Measurements from ENCODE around the gene TBC1D19. TPM values are rescaled to one million over a fixed set of nuclear protein-coding genes. Genes with fewer than 3 reads are reported as not detected.

Gene TBC1D19
- total RNA-seq, 6 experiments from 2014 or later: 8.5 to 14.4 (median 12.1) TPM

- peaks cover 28% of the 10 kb centered on the region for H3K36me3 Mint-ChIP-seq (ENCODE audit: low read depth)
- no peaks in the 10 kb centered on the region; the same call in 1 of the 2 replicates for H3K27me3 Mint-ChIP-seq (ENCODE audit: insufficient read depth)
- no peak for TF ChIP-seq CTCF (IDR thresholded peaks at IDR 0.05)
- H3K27ac Mint-ChIP-seq: no peak overlapping the region
- H3K4me1 Mint-ChIP-seq (ENCODE audit: low read depth): peaks cover 18% of the 10 kb centered on the region
- H3K4me3 Mint-ChIP-seq: no peak overlapping the region
- no peak for DNase-seq
- H3K9me3 Mint-ChIP-seq: no peaks in the 10 kb centered on the region
Observed at GRCh38 chr4:26766141-26766540, 182.3 kb downstream of the TBC1D19 start.

GRCh38 chr4:26772096-26772873 is 188.4 kb downstream of the TBC1D19 start:
- H3K4me1 Mint-ChIP-seq (ENCODE audit: low read depth): no peaks in the 10 kb centered on the region
- no peaks in the 10 kb centered on the region; the same call in none of the 2 replicates for H3K27me3 Mint-ChIP-seq (ENCODE audit: insufficient read depth)
- DNase-seq: no peak
- H3K9me3 Mint-ChIP-seq: no peaks in the 10 kb centered on the region
- H3K4me3 Mint-ChIP-seq: no peak overlapping the region
- H3K36me3 Mint-ChIP-seq (ENCODE audit: low read depth): peaks cover 41% of the 10 kb centered on the region
- no peak overlapping the region for H3K27ac Mint-ChIP-seq
- no peak for TF ChIP-seq CTCF (IDR thresholded peaks at IDR 0.05)

- TF ChIP-seq CTCF (IDR thresholded peaks at IDR 0.05): no peak
- Mint-ChIP-seq H3K36me3 (ENCODE audit: low read depth) (peaks cover 3% of the 10 kb centered on the region; the same call in 1 of the 2 replicates), H3K4me3 (no peak overlapping the region), H3K27ac (no peak overlapping the region), H3K27me3 (ENCODE audit: insufficient read depth) (no peaks in the 10 kb centered on the region; the same call in 1 of the 2 replicates), H3K9me3 (no peaks in the 10 kb centered on the region), H3K4me1 (ENCODE audit: low read depth) (peaks cover 41% of the 10 kb centered on the region)
- DNase-seq: no peak
Observed at GRCh38 chr4:26779224-26779623, 195.3 kb downstream of the TBC1D19 start.

- H3K4me1 Mint-ChIP-seq (ENCODE audit: low read depth): peaks cover 41% of the 10 kb centered on the region
- H3K27ac Mint-ChIP-seq: peak overlapping the region; percentile 53; the same call in 1 of the 2 replicates
- TF ChIP-seq CTCF (IDR thresholded peaks at IDR 0.05): no peak
- peak; percentile 24 for DNase-seq
- H3K4me3 Mint-ChIP-seq: no peak overlapping the region
- no peaks in the 10 kb centered on the region; the same call in 1 of the 2 replicates for H3K27me3 Mint-ChIP-seq (ENCODE audit: insufficient read depth)
- no peaks in the 10 kb centered on the region for H3K36me3 Mint-ChIP-seq (ENCODE audit: low read depth)
- no peaks in the 10 kb centered on the region for H3K9me3 Mint-ChIP-seq
Observed at GRCh38 chr4:26779674-26780073, 195.8 kb downstream of the TBC1D19 start.

GRCh38 chr4:26780539-26780938 is 196.7 kb downstream of the TBC1D19 start:
- peak overlapping the region; percentile 36; the same call in 1 of the 2 replicates for H3K4me3 Mint-ChIP-seq
- no peak overlapping the region for H3K27ac Mint-ChIP-seq
- TF ChIP-seq CTCF (IDR thresholded peaks at IDR 0.05): no peak
- peaks cover 41% of the 10 kb centered on the region for H3K4me1 Mint-ChIP-seq (ENCODE audit: low read depth)
- H3K27me3 Mint-ChIP-seq (ENCODE audit: insufficient read depth): no peaks in the 10 kb centered on the region; the same call in 1 of the 2 replicates
- H3K36me3 Mint-ChIP-seq (ENCODE audit: low read depth): no peaks in the 10 kb centered on the region
- no peaks in the 10 kb centered on the region for H3K9me3 Mint-ChIP-seq
- peak; percentile 33 for DNase-seq
